CD4-positive, alpha-beta T cell treated with Interleukin-4 for 1 hour (primary cell): ENCODE results near the gene IFT88.

Experiments
- DNase-seq, 2 donors: peaks; one replicate each; pipeline ENCODE4 v3.0.0-alpha.2; 2020 to 2022

IFT88 gene

GRCh38 chr13:20696073-20696472 is 129.1 kb downstream of the IFT88 start:
- DNase-seq = no peak

GRCh38 chr13:20699715-20700114 is 132.8 kb downstream of the IFT88 start:
- no peak for DNase-seq

DNA sequence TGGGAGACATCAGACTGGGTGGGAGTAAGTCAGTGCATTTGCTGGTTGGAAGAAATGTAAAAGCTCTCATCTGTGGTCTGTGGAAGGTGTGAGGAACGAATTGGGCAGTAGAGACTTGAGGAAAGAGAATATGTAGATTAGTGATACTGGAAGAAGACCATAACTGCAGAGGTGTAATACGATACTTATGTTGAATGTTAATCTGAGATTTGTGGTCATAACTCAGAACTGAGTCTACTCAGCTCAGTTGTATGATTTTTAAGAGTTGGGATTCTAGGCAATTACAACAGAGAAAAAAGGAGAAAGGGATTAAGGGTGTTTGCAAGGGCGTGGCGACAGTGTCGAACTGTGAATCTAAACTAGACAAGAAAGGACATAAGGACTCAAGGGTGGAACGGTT is 133.3 kb downstream of the IFT88 start:
- DNase-seq = no peak

DNA sequence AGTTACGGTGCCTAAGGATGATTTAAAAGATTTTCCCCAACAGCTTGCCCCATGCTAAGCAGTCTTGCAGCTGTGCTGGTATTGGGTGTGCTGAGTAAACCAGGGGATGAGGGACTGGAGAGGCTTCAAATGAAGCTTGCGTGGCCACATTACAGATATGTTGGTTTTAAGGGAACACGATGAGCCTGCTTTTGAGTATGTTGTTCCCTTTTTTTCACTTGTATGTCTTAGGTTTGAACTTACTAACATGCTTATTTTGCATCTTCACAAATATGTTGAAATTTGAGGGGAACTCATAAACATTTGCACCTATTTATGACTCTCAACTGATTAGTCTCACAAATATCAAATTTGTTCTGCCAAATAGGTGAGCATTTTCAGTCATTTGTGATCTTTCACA is 134.5 kb downstream of the IFT88 start:
- no peak for DNase-seq

DNA sequence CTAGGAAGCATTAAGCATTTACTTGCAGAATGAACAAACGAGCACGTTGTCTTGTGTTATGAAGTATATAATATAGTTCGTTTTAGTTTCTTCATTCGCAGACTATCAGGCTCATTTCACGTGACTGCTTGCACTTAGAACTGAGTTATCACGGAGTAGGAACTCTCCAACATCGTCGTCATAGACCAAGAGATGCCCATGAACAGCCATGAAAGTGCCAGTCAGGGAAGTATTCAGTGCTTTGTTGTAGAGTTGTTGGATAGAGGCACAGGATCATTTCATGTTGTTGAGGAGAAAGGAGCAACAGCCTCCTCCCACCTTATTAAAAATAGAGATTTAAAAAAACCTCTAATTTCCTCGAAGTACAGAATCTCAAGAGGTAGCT is 135.6 kb downstream of the IFT88 start:
- no peak for DNase-seq

GRCh38 chr13:20702915-20703779 is 136.2 kb downstream of the IFT88 start, which contains the start of gene IL17D:
IL17D (plus strand) TSS chr13:20703699; CDS start chr13:20704002, 303 bp downstream.
- peak; percentile 22 to 36 for DNase-seq

GRCh38 chr13:20703780-20704458 is 137.0 kb downstream of the IFT88 start:
- peak; percentile 82 to 83 for DNase-seq

GRCh38 chr13:20704459-20705069 is 137.6 kb downstream of the IFT88 start:
- no peak for DNase-seq

DNA sequence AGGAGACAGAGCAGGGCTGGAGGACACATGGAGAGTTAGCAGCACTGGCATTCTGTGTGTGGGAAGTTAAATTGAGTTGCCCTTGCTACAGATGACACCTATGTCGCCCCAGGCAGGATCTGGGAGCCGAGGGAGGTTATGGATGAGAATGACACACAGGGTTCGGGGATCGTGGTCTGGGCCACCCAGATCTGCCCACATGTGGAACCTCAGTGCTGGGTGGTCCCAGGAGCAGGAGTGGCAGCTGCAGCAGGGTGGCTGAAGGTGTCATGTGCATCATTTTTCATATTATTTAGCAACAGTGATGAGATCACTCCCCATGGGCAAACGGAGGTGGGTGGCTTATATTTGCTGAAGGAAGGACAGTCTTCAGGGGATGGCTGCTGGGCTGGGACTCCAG is 139.7 kb downstream of the IFT88 start:
- no peak for DNase-seq

DNA sequence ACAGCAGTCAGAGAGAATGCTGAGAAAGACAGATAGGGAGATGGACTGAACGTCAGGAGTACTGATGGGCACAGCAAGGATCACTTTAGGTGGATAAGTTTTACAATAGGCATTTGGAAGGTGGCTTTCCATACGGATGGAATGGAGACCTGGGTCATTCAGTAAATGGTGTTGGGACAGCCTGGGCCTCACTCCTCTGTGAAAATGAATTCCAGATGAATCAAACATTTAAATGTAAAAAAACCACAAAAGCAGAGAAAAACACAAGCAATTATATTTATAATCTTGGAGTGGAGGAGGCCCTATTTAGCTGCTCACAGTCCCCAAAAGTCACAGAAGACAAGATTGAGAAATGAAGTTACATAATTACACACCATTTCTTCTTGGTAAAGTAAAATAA is 141.3 kb downstream of the IFT88 start:
- DNase-seq = no peak

DNA sequence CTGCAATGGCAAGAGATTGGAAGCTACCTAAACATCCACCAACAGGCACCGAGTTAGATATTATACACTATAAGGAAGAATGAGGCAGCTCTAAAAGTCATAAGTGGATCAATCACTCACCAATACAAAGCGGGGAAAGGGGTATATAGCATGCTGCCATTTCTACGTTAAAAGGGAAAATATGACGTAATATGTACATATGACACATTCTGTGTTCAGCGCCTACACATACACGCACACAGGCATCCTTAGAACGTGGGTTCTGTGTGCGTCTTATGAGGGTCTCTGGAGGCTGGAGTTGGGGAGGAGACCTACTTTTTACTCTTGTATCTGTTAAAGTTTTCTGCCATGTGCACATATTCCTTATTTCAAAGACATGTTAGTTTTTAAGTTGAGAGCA is 142.4 kb downstream of the IFT88 start:
- no peak for DNase-seq

GRCh38 chr13:20709782-20710181 is 142.8 kb downstream of the IFT88 start:
- DNase-seq = no peak

DNA sequence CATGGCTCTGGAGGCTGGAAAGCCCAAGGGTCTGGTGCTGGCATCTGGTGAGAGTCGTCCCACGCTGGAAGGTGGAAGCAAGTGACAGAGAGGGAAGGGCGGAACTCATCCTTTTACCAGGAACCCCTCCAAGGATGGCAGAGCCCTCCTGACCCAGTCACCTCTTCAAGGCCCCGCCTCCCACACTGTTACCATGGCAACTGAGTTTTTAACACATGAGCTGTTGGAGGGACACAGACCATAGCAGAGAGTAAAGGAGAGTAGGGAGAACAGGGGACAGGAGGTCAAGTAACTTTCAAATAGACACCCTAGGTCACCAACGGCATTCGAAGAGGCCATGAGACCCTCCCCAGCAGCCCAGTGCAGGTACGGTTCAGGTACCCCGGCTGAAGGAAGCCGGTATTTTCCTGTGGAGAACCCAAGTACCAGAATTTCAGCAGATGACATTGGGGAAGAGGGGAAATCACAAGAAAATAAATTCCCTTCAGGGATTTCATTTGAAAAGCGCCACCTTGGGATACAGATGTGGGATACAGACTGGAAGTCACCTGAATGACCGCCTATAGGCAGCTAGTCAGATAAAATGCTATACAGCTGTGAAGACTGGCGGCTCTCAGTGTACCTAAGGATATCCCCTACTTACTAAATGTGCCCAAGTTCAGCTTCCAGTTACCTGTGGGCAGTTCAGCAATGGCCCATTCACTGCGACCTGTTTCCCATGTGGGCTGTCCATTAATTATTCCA is 144.5 kb downstream of the IFT88 start:
- no peak for DNase-seq

DNA sequence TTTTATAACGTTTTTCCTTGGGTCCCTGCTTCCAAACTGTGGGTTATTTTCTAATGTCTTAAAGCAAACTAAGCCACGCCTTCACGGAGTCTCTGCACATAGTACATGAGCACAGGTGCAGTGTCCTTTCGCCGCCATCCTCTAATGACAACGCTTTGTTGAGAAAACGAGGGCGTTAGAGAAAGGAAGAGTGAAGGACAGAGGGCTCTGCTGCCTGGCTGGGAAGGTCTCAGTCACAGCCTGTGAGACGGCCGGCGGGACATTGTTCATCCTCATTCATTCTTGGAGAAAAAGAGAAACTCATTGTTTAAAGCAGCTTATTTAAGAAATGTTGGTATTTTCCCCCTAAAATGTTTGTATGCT is 146.0 kb downstream of the IFT88 start:
- no peak for DNase-seq

DNA sequence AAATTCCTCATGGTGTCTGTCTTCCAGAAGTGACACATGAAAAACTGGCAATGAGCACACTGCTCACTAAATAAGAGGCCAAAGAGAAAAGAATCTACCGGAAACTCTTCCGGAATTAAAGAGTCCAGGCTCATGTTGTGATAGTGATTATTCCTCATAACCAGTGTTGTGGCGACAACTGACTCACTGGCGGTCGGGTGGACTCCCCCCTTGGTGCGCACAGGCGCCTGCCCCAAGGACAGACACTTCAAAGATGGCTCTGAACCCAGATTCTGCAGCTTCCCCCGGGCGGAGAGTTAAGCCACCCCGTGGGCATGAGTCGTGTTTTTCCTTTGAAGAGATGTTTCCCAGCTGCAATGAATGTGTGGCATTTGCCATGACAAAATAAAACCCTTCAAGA is 146.8 kb downstream of the IFT88 start:
- DNase-seq = no peak

- no peak for DNase-seq
Measured at GRCh38 chr13:20714161-20714560, 147.2 kb downstream of the IFT88 start.

DNA sequence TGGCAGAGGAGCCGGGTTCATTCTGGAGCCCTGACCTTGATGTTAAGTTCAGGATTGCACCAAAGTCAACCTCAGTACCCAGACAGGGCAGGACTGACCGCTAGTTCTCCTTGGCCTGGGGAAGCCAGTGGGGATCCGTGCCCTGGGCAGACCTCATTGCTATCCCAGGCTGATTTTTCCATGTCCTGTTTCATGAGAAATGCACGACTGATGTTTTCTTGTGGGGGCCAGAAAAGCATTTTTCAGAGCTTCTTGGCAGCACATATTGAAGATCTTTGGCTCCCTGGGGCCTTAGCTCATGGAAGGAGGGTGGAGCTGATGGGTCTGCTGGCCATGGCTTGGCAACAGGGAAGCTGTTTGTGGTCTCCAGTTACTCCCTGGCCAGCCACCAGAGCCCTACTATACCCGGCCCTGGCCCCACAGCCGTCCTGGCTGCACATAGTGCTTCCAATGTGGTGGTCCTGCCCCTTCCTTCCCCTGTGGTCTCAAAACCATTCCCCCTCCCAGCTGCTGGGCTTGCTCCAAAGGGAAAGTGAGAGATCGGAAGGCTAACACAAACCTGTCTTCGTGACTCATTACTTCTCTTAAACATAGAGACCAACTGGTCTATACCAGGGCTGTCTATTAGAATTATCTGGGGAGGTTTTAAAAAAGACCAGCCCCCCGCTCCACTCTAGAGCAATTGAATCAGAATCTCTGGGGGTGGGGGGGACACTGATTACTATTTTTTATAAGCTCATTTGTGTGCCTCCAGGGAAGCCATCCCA is 147.8 kb downstream of the IFT88 start:
- DNase-seq = no peak

- no peak for DNase-seq
Measured at GRCh38 chr13:20715330-20715712, 148.4 kb downstream of the IFT88 start.

- no peak for DNase-seq
Measured at GRCh38 chr13:20716951-20717350, 150.0 kb downstream of the IFT88 start.

GRCh38 chr13:20717581-20718542 is 150.9 kb downstream of the IFT88 start:
- DNase-seq = no peak

DNA sequence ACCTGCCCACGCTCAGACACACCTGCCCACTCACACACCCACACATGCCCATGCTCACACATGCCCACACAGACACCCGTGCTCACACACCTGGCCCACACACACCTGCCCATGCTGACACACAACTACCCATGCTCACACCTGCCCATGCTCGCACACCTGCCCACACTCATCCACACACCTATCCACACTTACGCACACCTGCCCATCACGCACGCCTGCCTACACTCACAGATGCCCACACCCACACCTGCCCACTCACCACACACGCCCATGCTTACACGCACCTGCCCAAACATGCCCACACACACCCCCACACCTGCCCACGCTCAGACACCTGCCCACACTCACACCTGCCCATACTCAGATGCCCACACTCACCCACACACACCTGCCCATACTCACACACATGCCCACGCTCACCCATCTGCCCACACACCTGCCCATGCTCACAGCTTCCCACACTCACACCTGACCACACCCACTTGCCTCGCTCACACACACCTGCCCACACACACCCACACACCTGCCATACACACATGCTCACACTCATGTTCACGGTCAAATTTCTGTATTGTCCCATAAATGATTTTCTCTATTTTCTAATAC is 152.1 kb downstream of the IFT88 start:
- no peak for DNase-seq
